GM21825 (cell line): ENCODE results near the gene ELP1.
"Not testable (repeated sequence)": the region's sequence is repeated elsewhere in the genome, so short reads cannot be mapped to it uniquely, and the experiment has no call there.

Experiments
- ATAC-seq: cut with Tn5 transposase; IDR thresholded peaks from one replicate; pipeline ENCODE4 v1.9.1; 2021; ENCODE audit warnings: mild to moderate bottlenecking, moderate library complexity; ENCODE audit not compliant: unreplicated experiment

The ELP1 gene

GRCh38 chr9:108857572-108857971 lies 76.4 kb downstream of the ELP1 start:
- no peak for ATAC-seq

GRCh38 chr9:108855888-108856287 lies 78.0 kb downstream of the ELP1 start, which contains the start of gene ACTL7B:
Gene ACTL7B, minus strand, starts transcription at chr9:108855986. Its CDS starts 56 bp downstream, at chr9:108855930.
- no peak for ATAC-seq

GRCh38 chr9:108855529-108855886 lies 78.4 kb downstream of the ELP1 start:
- ATAC-seq, result no peak

- no peak for ATAC-seq
Observed at GRCh38 chr9:108854641-108855528, 79.0 kb downstream of the ELP1 start.

GRCh38 chr9:108854094-108854493 lies 79.8 kb downstream of the ELP1 start:
- ATAC-seq, result no peak

GRCh38 chr9:108852079-108852478 lies 81.8 kb downstream of the ELP1 start:
- no peak for ATAC-seq

- ATAC-seq, result no peak
Observed at GRCh38 chr9:108851138-108851537, 82.8 kb downstream of the ELP1 start.

- ATAC-seq, result no peak
Observed at GRCh38 chr9:108850293-108850897, 83.5 kb downstream of the ELP1 start.

- ATAC-seq, result not testable (repeated sequence)
Observed at GRCh38 chr9:108848296-108848695, 85.6 kb downstream of the ELP1 start.

GRCh38 chr9:108845947-108846346 lies 88.0 kb downstream of the ELP1 start:
- no peak for ATAC-seq

- no peak for ATAC-seq
Observed at GRCh38 chr9:108845507-108845906, 88.4 kb downstream of the ELP1 start.

GRCh38 chr9:108844856-108845255 lies 89.1 kb downstream of the ELP1 start:
- ATAC-seq, result no peak

- ATAC-seq, result no peak
Observed at GRCh38 chr9:108844391-108844790, 89.5 kb downstream of the ELP1 start.

- ATAC-seq, result no peak
Observed at GRCh38 chr9:108842610-108843295, 91.2 kb downstream of the ELP1 start.

- ATAC-seq, result not testable (repeated sequence)
Observed at GRCh38 chr9:108839561-108839960, 94.4 kb downstream of the ELP1 start.

GRCh38 chr9:108838017-108838416 lies 95.9 kb downstream of the ELP1 start:
- no peak for ATAC-seq

- ATAC-seq, result no peak
Observed at GRCh38 chr9:108837530-108837929, 96.4 kb downstream of the ELP1 start.

- no peak for ATAC-seq
Observed at GRCh38 chr9:108836781-108837180, 97.1 kb downstream of the ELP1 start.

GRCh38 chr9:108836319-108836718 lies 97.6 kb downstream of the ELP1 start:
- no peak for ATAC-seq

- ATAC-seq, result no peak
Observed at GRCh38 chr9:108835831-108836230, 98.1 kb downstream of the ELP1 start.

- ATAC-seq, result no peak
Observed at GRCh38 chr9:108834959-108835665, 98.8 kb downstream of the ELP1 start.
